CD4-positive, alpha-beta T cell treated with Interleukin-17A for 4 hours (primary cell): ENCODE measurements around the gene TRPV3.
"Not testable (repeated sequence)": the region's sequence is repeated elsewhere in the genome, so short reads cannot be mapped to it uniquely, and the experiment has no call there.

ENCODE experiments used
- DNase-seq: peaks from one replicate; pipeline ENCODE4 v3.0.0-alpha.2; 2020; ENCODE audit warnings: mixed read lengths

TRPV3 gene

DNA sequence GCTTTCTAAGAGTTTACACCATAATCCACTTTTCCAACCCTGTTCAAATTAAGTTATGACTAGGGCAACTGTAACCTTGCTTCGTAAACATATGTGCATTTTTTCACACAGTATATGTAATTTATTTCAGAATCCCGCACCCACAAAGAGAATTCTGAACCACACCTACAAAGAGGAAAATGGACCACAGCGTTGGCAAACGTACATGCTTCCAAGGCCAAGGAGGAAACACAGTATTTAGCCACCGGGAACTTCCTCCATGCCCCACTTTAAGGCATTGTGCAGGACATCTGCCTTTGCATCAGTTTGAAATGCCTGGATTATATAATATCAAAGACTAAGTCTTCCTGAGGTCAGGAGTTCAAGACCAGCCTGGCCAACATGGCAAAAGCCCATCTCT is 88.1 kb downstream of the TRPV3 start:
- no peak for DNase-seq

DNA sequence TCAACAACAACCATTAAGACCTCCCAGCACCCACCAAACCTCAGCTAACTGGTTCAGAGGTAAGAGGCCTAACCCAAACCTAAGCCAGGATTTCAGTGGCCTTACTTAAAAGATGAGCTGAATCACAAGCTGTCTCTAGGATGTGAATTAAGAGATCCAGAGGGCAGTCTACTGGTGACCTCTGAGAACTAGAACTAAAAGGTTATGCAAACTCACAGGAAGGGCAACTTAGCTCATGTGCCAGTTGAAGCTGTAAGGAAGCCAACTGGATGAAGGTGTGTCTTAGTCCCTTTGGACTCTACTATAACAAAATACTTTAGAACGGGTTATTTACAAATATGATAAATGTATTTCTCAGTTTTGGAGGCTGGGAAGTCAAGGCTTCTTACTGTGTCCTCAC is 91.3 kb downstream of the TRPV3 start:
- DNase-seq = not testable (repeated sequence)
